SK-N-SH treated with all-trans-retinoic acid at 6 μM for 48 hours (cell line): ENCODE data around the gene NLRP1.

Experiments
- ATAC-seq: fragments of 200-7000 bp; cut with Tn5 transposase; 3 replicates; pipeline ENCODE4 v1.9.1; 2020; ENCODE audit warnings: mild to moderate bottlenecking, moderate library complexity
- CREB5 ChIP-seq: fragments of 250-450 bp; sonication (Bioruptor Pico); IDR thresholded peaks from 2 replicates; pipeline ENCODE4 v1.5.1; 2020; ENCODE audit warnings: low read depth, mild to moderate bottlenecking, moderate library complexity
- CSDC2 ChIP-seq: fragments of 250-450 bp; sonication (Bioruptor Pico); IDR thresholded peaks from 2 replicates; pipeline ENCODE4 v1.5.0; 2020; ENCODE audit warnings: mild to moderate bottlenecking, moderate library complexity
- CSRNP3 ChIP-seq: fragments of 250-450 bp; sonication (Bioruptor Pico); IDR thresholded peaks from 2 replicates; pipeline ENCODE4 v1.5.1; 2021; ENCODE audit warnings: mild to moderate bottlenecking, moderate library complexity
- ESRRG ChIP-seq: fragments of 250-450 bp; sonication (Bioruptor Pico); IDR thresholded peaks from 2 replicates; pipeline ENCODE4 v1.6.1; 2021; ENCODE audit warnings: mild to moderate bottlenecking
- GLIS3 ChIP-seq: fragments of 250-450 bp; sonication (Bioruptor Pico); IDR thresholded peaks from 2 replicates; pipeline ENCODE4 v1.5.0; 2020; ENCODE audit warnings: mild to moderate bottlenecking, moderate library complexity
- ISL1 ChIP-seq: fragments of 250-450 bp; sonication (Bioruptor Pico); IDR thresholded peaks from 2 replicates; pipeline ENCODE4 v2.1.2; 2022; ENCODE audit warnings: mild to moderate bottlenecking, moderate library complexity
- OSR1 ChIP-seq: fragments of 250-450 bp; sonication (Bioruptor Pico); IDR thresholded peaks from 2 replicates; pipeline ENCODE4 v1.8.0; 2022; ENCODE audit warnings: moderate library complexity, mild to moderate bottlenecking, inconsistent platforms
- POU6F1 ChIP-seq: fragments of 250-450 bp; sonication (Bioruptor Pico); IDR thresholded peaks from 2 replicates; pipeline ENCODE4 v1.8.0; 2021; ENCODE audit warnings: low read depth, mild to moderate bottlenecking, moderate library complexity, borderline replicate concordance
- RARB ChIP-seq: fragments of 250-450 bp; sonication (Bioruptor Pico); IDR thresholded peaks from 2 replicates; pipeline ENCODE4 v1.8.0; 2021; ENCODE audit warnings: mild to moderate bottlenecking, moderate library complexity
- SNAI2 ChIP-seq: fragments of 250-450 bp; sonication (Bioruptor Pico); IDR thresholded peaks from 2 replicates; pipeline ENCODE4 v1.5.0; 2020; ENCODE audit warnings: mild to moderate bottlenecking, moderate library complexity
- TCF4 ChIP-seq: fragments of 250-450 bp; sonication (Bioruptor Pico); IDR thresholded peaks from 2 replicates; pipeline ENCODE4 v1.8.0; 2021; ENCODE audit warnings: mild to moderate bottlenecking, moderate library complexity, borderline replicate concordance
- TOX ChIP-seq: fragments of 250-450 bp; sonication (Bioruptor Pico); IDR thresholded peaks from 2 replicates; pipeline ENCODE4 v1.8.0; 2021; ENCODE audit warnings: mild to moderate bottlenecking, moderate library complexity, borderline replicate concordance
- TSHZ2 ChIP-seq: fragments of 250-450 bp; sonication (Bioruptor Pico); IDR thresholded peaks from 2 replicates; pipeline ENCODE4 v1.5.0; 2020; ENCODE audit warnings: mild to moderate bottlenecking, moderate library complexity
- ZFP3 ChIP-seq: fragments of 250-450 bp; sonication (Bioruptor Pico); IDR thresholded peaks from 2 replicates; pipeline ENCODE4 v1.5.0; 2020; ENCODE audit warnings: mild to moderate bottlenecking, moderate library complexity
- ZFP30 ChIP-seq: fragments of 450-650 bp; formaldehyde crosslinking; IDR thresholded peaks from 2 replicates; pipeline ENCODE4 v1.5.0; 2022; ENCODE audit warnings: mild to moderate bottlenecking, moderate library complexity
- ZNF565 ChIP-seq: fragments of 450-650 bp; formaldehyde crosslinking; conservative IDR thresholded peaks from 2 replicates; pipeline ENCODE4 v1.5.0; 2020; ENCODE audit warnings: low read depth, mild to moderate bottlenecking, moderate library complexity
- ZNF70 ChIP-seq: fragments of 450-650 bp; formaldehyde crosslinking; IDR thresholded peaks from 2 replicates; pipeline ENCODE4 v1.5.0; 2020; ENCODE audit warnings: mild to moderate bottlenecking, moderate library complexity
- TF ChIP-seq, protein P1 (sequence below): fragments of 250-450 bp; sonication (Bioruptor Pico); IDR thresholded peaks from 2 replicates; pipeline ENCODE4 v1.8.0; 2020; ENCODE audit warnings: mild to moderate bottlenecking, moderate library complexity, borderline replicate concordance

Gene NLRP1

DNA sequence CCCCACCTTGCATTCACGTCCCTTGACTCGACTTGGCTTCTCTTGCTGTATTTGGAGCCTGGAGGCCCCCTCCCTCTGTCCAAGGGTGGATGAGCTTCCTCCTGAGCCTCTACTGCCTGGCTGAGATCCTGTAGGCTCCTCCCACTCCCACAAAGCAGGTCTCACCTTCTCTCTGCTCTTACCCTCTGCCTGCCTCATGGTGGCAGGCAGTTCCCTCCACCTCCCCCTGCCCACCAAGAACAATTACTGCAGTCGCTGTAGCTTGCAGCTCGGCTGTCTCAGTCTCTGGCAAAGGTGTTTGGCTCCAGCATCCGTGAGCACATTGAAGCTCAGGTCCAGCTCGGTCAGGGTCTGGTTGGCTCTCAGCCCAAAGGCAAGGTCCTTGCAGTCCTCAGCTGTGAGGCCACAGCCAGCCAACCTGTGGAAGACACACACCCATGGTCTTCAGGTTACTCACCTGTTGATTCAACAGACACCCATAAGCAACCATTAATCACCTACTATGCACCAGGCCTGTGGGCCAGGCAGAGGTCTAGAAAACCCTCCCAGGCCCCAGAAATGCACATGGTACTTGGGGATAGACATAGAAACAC lies 42.6 kb downstream of the NLRP1 start (continued):
- TF ChIP-seq TSHZ2 (CRISPR knock-in tag) (no peak), POU6F1 (CRISPR knock-in tag) (no peak), GLIS3 (CRISPR knock-in tag) (no peak)

GRCh38 chr17:5540321-5540720 lies 44.0 kb downstream of the NLRP1 start:
- ATAC-seq, result no peak
- TF ChIP-seq CREB5 (CRISPR knock-in tag), result no peak
- no peak for TF ChIP-seq SNAI2
- TF ChIP-seq ISL1 (CRISPR knock-in tag), result no peak
- no peak for TF ChIP-seq ZNF565
- TF ChIP-seq ZNF70, result no peak
- TF ChIP-seq RARB (CRISPR knock-in tag), result no peak
- TF ChIP-seq TOX (CRISPR knock-in tag), result no peak
- TF ChIP-seq CSRNP3 (CRISPR knock-in tag), result no peak
- no peak for TF ChIP-seq ESRRG
- no peak for TF ChIP-seq ZFP30
- TF ChIP-seq ZFP3 (CRISPR knock-in tag), result no peak
- TF ChIP-seq CSDC2 (CRISPR knock-in tag), result no peak

- no peak for ATAC-seq
- TF ChIP-seq TCF4 (CRISPR knock-in tag), result no peak
- TF ChIP-seq OSR1 (CRISPR knock-in tag), result no peak
- no peak for TF ChIP-seq GLIS3 (CRISPR knock-in tag)
- TF ChIP-seq, protein P1, sequence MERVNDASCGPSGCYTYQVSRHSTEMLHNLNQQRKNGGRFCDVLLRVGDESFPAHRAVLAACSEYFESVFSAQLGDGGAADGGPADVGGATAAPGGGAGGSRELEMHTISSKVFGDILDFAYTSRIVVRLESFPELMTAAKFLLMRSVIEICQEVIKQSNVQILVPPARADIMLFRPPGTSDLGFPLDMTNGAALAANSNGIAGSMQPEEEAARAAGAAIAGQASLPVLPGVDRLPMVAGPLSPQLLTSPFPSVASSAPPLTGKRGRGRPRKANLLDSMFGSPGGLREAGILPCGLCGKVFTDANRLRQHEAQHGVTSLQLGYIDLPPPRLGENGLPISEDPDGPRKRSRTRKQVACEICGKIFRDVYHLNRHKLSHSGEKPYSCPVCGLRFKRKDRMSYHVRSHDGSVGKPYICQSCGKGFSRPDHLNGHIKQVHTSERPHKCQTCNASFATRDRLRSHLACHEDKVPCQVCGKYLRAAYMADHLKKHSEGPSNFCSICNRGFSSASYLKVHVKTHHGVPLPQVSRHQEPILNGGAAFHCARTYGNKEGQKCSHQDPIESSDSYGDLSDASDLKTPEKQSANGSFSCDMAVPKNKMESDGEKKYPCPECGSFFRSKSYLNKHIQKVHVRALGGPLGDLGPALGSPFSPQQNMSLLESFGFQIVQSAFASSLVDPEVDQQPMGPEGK (CRISPR knock-in tag), result no peak
- no peak for TF ChIP-seq ZNF565
- TF ChIP-seq RARB (CRISPR knock-in tag), result no peak
- no peak for TF ChIP-seq CREB5 (CRISPR knock-in tag)
These were observed 45.0 kb downstream of the NLRP1 start for GRCh38 chr17:5539286-5539685.
